HUES6 (cell line): ENCODE results near the gene CRY1.

Source experiments
- H3K27ac ChIP-seq: 2 replicates; pipeline ENCODE4 v1.7.0; 2013; ENCODE audit warnings: low read depth, mild to moderate bottlenecking, low read length, inconsistent platforms
- H3K27me3 ChIP-seq: 2 replicates; pipeline ENCODE4 v1.6.1; 2013; ENCODE audit warnings: low read length; ENCODE audit not compliant: control insufficient read depth, insufficient read depth
- H3K36me3 ChIP-seq: 2 replicates; pipeline ENCODE4 v1.6.1; 2013; ENCODE audit warnings: low read length; ENCODE audit not compliant: control insufficient read depth, insufficient read depth
- H3K4me1 ChIP-seq: 2 replicates; pipeline ENCODE4 v1.6.1; 2013; ENCODE audit warnings: low read length; ENCODE audit not compliant: control insufficient read depth, insufficient read depth
- H3K4me3 ChIP-seq: 2 replicates; pipeline ENCODE4 v1.5.1; 2013; ENCODE audit warnings: low read depth, low read length
- H3K9ac ChIP-seq: one replicate; pipeline ENCODE4 v1.6.1; 2013; ENCODE audit warnings: mild to moderate bottlenecking, low read length
- H3K9me3 ChIP-seq: 2 replicates; pipeline ENCODE4 v1.6.1; 2013; ENCODE audit warnings: low read depth, low read length; ENCODE audit not compliant: control insufficient read depth, insufficient read depth

CRY1 gene

DNA sequence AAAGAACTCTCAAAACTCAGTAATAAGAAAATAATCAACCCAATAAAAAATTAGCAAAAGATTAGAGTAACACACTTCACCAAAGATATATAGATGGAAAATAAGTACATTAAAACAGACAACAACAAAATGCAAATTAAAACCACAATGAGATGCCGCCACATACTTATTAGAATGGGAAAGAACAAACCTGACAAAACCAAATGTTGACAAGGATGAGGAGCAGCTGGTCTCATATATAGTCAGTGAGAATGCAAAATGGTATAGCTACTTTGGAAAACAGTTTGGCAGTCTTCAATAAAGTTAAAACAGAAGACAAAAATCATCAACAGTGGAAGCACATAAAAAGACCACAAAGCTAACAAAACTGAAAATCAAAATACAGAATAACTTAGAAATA is 29.1 kb downstream of the CRY1 start:
- no peak overlapping the region for H3K27ac ChIP-seq
- no peaks in the 10 kb centered on the region for H3K27me3 ChIP-seq
- no peaks in the 10 kb centered on the region for H3K36me3 ChIP-seq
- no peak overlapping the region for H3K4me3 ChIP-seq
- no peaks in the 10 kb centered on the region for H3K9me3 ChIP-seq
- H3K9ac ChIP-seq, result no peak overlapping the region
- no peaks in the 10 kb centered on the region for H3K4me1 ChIP-seq

DNA sequence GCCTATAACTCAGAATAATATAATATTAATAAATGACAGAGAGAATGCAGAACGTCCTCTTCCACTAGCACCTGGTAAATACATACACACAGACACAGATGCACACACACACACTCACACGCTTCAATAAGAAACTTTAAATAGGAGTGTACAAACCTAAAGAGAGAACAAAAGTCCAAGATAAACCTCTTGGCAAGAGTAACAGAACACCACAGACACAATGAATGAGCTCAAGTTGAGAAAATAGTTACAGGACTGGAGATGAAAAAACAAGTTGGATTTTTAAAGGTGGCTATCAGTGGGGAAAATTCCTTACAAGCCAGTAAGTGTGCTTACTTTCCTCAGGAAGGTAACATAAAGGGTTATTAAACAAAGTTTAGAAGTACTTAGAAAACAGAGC is 35.2 kb downstream of the CRY1 start:
- Histone ChIP-seq H3K27ac (no peak overlapping the region), H3K4me1 (peaks cover 6% of the 10 kb centered on the region; the same call in 1 of the 2 replicates), H3K4me3 (no peak overlapping the region), H3K9ac (no peak overlapping the region), H3K27me3 (no peaks in the 10 kb centered on the region), H3K9me3 (peaks cover 2% of the 10 kb centered on the region; the same call in 1 of the 2 replicates), H3K36me3 (no peaks in the 10 kb centered on the region)

DNA sequence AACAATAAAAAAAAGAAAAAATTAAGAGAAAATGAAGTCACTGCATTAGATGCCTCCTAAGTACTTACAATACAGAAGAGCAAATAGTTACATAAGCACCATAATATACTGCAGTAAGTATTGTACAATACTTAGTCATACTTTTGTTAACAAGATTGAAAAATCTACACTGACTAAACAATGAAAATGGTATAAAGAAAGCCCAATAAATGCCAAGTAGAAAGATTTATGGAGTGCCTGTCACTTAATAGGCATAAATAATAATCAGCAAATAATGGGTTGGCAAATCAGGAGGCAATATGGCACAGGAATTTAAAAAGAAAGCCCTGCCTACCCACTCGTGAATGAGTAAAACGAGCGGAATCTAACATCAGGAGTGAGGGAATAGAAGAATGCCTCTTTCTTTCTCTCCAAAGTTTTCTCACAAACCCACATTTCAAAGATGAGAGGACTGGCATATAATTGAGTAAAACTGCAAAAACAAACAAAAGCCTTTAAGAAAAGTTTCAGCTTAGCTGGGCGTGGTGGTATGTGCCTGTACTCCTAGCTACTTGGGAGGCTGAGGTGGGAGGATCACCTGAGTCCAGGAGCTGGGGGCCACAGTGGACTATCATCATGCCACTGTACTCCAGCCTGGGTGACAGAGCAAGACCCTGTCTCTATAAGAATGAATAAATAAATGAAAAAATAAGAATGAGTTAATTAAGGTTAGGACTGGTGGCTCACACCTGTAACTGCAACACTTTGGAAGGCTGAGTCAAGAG is 36.1 kb downstream of the CRY1 start:
- Histone ChIP-seq H3K9me3 (peaks cover 2% of the 10 kb centered on the region; the same call in 1 of the 2 replicates), H3K4me3 (no peak overlapping the region), H3K36me3 (no peaks in the 10 kb centered on the region), H3K9ac (no peak overlapping the region), H3K27ac (no peak overlapping the region), H3K4me1 (peaks cover 6% of the 10 kb centered on the region; the same call in 1 of the 2 replicates), H3K27me3 (no peaks in the 10 kb centered on the region)

DNA sequence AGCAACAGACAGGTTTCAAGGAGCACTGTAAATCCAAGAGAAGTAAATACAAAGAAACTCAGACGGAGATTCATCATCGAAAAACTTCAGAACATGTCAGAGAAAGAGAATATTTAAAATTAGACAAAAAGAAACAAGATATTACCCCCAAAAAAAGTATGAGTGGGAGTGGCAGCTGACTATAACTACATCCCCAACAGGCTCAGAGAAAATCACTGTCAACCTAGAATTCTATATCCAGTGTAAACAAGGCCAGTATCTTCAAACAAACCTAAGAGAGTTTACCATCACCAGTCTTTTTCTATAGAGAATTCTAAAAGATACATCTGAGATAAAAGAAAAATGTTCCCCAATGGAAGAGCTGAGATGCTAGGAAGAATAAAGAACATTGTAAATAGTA is 39.6 kb downstream of the CRY1 start:
- Histone ChIP-seq H3K9ac (no peak overlapping the region), H3K4me3 (no peak overlapping the region), H3K36me3 (no peaks in the 10 kb centered on the region), H3K27me3 (no peaks in the 10 kb centered on the region), H3K27ac (no peak overlapping the region), H3K4me1 (peaks cover 6% of the 10 kb centered on the region; the same call in 1 of the 2 replicates), H3K9me3 (peaks cover 6% of the 10 kb centered on the region; the same call in 1 of the 2 replicates)

DNA sequence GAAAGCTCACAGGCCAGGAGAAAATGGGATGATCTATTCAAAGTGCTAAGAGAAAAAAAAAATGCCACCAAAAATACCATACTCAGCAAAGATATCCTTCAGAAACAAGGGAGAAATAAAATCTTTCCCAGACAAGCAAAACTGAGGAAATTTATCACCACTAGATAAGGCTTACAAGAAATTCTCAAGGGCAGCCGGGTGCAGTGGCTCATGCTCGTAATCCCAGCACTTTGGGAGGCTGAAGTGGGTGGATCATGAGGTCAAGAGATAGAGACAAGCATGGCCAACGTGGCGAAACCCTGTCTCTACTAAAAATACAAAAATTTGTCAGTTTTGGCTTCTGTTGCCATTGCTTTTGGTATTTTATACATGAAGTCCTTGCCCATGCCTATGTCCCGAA is 48.2 kb downstream of the CRY1 start:
- Histone ChIP-seq H3K9me3 (peaks cover 7% of the 10 kb centered on the region; the same call in 1 of the 2 replicates), H3K36me3 (no peaks in the 10 kb centered on the region), H3K4me1 (no peaks in the 10 kb centered on the region), H3K4me3 (no peak overlapping the region), H3K27me3 (no peaks in the 10 kb centered on the region), H3K9ac (no peak overlapping the region), H3K27ac (no peak overlapping the region)

DNA sequence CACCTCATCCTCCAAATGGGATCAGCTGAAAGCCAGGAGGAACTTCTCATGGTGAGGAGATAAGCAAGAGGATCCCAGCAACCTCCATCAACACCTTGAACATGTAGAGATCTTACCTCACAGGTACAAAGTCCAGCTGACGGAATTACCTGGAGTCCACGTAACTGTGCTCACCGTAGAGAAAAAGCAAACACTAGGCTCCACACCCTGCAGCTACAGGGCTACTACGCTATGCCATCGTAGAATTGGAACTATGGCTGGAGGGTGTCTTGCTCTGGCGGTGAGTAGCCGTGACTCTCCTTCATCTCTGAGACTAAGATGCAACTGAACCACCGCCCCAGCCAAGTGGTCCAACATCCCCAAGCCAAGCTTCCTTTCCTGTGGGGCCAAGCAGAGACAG is 50.5 kb downstream of the CRY1 start:
- Histone ChIP-seq H3K9me3 (peaks cover 4% of the 10 kb centered on the region; the same call in 1 of the 2 replicates), H3K4me3 (no peak overlapping the region), H3K36me3 (no peaks in the 10 kb centered on the region), H3K4me1 (no peaks in the 10 kb centered on the region), H3K27ac (no peak overlapping the region), H3K9ac (no peak overlapping the region), H3K27me3 (no peaks in the 10 kb centered on the region)

DNA sequence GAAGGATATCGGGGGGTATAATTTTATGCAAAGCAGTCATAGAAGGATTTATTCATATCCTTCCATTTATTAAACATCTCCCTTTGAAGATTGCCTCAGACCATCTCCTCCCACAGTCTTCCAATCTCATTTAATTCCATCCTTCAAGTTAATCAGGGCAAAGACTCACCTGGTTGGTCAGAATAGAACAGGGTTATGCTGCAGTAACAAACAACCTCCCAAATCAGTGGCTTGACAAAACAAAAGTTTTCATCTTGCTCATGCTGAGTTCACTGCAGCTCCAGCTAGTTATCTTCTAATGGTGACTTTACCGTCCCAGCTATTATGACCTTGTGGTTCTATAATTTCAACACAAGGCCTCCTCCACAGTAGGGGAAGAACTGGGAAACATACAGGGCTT is 57.6 kb downstream of the CRY1 start:
- Histone ChIP-seq H3K9me3 (0 out of 2 replicates have a peak, but pooled peaks cover 2% of the 10 kb centered on the region), H3K36me3 (no peaks in the 10 kb centered on the region), H3K9ac (no peak overlapping the region), H3K4me1 (no peaks in the 10 kb centered on the region; the same call in 1 of the 2 replicates), H3K4me3 (no peak overlapping the region), H3K27ac (no peak overlapping the region), H3K27me3 (no peaks in the 10 kb centered on the region)

DNA sequence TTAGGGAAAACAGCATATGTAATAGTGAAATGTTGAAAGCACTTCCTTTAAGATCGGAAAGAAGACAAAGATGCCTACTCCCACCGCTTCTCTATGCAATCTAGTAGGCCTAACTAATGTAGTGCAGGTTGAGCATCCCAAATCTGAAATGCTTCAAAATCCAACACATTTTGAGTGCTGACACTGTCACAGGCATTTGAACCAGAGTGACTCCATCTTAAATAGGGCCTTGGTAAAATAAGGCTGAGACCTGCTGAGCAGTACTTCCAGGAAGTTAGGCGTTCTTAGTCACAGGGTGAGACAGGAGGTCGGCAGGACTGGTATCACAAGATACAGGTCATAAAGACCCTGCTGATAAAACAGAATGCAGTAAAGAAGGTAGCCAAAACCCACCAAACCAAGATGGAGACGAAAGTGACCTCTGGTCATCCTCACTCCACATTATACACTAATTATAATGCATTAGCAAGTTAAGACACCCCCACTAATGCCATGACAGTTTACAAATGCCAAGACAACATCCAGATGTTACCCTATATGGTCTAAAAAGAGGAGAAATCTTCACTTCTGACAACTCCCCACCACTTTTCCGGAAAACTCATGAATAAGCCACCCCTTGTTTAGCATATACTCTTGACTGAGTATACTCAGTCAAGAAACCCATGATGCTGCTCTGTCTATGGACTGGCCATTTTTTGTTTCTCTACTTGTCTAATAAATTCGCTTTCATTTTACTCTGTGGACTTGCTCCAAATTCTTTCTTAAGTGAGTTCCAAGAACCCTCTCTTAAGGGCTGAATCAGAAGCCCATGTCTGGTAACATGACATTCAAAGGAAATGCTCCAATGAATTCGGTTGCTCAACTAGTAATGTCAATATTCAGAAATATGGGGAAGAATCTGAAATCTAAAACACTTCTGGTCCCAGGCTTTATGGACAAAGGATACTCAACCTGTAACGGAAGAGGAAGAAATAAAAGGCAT is 59.3 kb downstream of the CRY1 start:
- Histone ChIP-seq H3K36me3 (no peaks in the 10 kb centered on the region), H3K27me3 (no peaks in the 10 kb centered on the region), H3K9ac (no peak overlapping the region), H3K9me3 (0 out of 2 replicates have a peak, but pooled peaks cover 2% of the 10 kb centered on the region), H3K27ac (no peak overlapping the region), H3K4me1 (no peaks in the 10 kb centered on the region; the same call in 1 of the 2 replicates), H3K4me3 (no peak overlapping the region)

DNA sequence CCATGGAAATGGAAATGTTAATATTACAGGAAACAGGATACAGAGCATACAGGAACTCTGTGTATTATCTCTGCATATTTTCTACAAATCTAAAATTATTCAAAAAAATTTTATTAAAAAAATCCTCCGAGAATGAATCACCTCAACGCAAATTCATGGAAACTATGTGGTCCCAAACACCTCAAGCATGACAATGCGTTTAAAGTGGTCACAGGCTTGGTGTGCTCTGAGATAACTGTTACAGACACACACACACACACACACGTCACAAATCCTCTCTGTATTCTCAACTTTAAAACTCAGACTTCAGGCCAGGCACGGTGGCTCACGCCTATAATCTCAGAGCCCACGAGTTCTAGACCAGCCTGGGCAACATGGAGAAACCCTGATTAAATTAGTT is 61.1 kb downstream of the CRY1 start:
- Histone ChIP-seq H3K4me1 (no peaks in the 10 kb centered on the region; the same call in 1 of the 2 replicates), H3K27ac (no peak overlapping the region), H3K27me3 (no peaks in the 10 kb centered on the region), H3K9ac (no peak overlapping the region), H3K36me3 (no peaks in the 10 kb centered on the region), H3K4me3 (no peak overlapping the region), H3K9me3 (0 out of 2 replicates have a peak, but pooled peaks cover 2% of the 10 kb centered on the region)

DNA sequence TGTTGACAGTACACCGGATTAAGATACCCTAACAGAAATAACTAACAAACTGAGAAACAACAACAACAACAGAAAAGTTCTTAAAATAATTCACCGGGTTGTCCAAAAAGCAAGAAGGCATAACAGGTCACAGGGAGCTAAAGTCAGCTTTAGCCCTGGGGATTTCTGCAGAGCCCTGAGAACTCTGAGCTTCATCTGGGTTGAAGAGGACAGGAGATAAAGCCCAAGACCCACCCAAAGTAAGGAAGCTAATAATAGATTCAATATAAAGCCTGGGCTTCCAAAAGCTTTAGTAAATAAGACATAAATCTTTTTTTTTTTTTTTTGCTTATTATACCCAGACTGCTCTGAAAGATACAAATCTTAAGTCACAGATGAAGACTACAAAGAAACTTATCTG is 62.3 kb downstream of the CRY1 start:
- no peak overlapping the region for H3K27ac ChIP-seq
- H3K9ac ChIP-seq, result no peak overlapping the region
- H3K36me3 ChIP-seq, result no peaks in the 10 kb centered on the region
- no peaks in the 10 kb centered on the region; the same call in 1 of the 2 replicates for H3K4me1 ChIP-seq
- no peaks in the 10 kb centered on the region for H3K9me3 ChIP-seq
- H3K4me3 ChIP-seq, result no peak overlapping the region
- H3K27me3 ChIP-seq, result no peaks in the 10 kb centered on the region

DNA sequence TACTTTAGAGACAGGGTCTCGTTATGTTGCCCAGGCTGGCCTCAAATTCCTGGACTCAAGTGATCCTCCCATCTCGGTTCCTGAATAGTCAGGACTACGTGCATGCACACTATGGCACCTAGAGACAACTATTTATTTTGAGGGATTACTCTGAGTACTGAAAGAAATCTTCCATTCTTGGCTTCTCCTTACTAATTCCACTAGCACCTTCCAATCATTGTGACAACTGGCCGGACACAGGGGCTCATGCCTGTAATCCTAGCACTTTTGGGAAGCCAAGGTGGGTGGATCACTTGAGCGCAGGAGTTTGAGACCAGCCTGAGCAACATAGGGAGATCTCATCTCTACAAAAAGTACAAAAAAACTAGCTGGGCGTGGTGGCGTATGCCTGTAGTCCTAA is 64.3 kb downstream of the CRY1 start:
- H3K36me3 ChIP-seq, result no peaks in the 10 kb centered on the region
- peaks cover 7% of the 10 kb centered on the region for H3K4me1 ChIP-seq
- no peak overlapping the region for H3K27ac ChIP-seq

More for the DNA sequence above, 64.3 kb downstream of the CRY1 start:
- no peak overlapping the region for H3K4me3 ChIP-seq
- H3K27me3 ChIP-seq, result no peaks in the 10 kb centered on the region
- no peaks in the 10 kb centered on the region for H3K9me3 ChIP-seq
- H3K9ac ChIP-seq, result no peak overlapping the region
